Lower leg skin (tissue), 4 donors: ENCODE measurements around the gene UCN. TPM values are rescaled to one million over a fixed set of nuclear protein-coding genes. Genes with fewer than 3 reads are reported as not detected.
"Not testable (repeated sequence)": the region's sequence is repeated elsewhere in the genome, so short reads cannot be mapped to it uniquely, and the experiment has no call there.

Experiments used
- DNase-seq, 2 donors: peaks; one replicate each; pipeline ENCODE4 v3.0.0-alpha.2; 2019; ENCODE audit warnings: low spot score in 2 of 2
- H3K4me3 ChIP-seq: fragments of 200-600 bp; sonication (generic); 2 replicates; pipeline ENCODE4 v1.5.1; 2017; ENCODE audit warnings: mild to moderate bottlenecking, low read depth; ENCODE audit not compliant: poor library complexity, severe bottlenecking
- CTCF ChIP-seq, 3 donors: fragments of 450-650 bp; IDR thresholded peaks; one replicate each; pipeline ENCODE4 v1.5.1; 2016; ENCODE audit warnings: antibody characterized with exemption in 3 of 3, mild to moderate bottlenecking in 3 of 3, moderate library complexity in 2 of 3
- POLR2A ChIP-seq, 2 donors: fragments of 450-650 bp; IDR thresholded peaks; one replicate each; pipeline ENCODE4 v1.6.1; 2016 to 2017; ENCODE audit warnings: antibody characterized with exemption in 2 of 2, mild to moderate bottlenecking in 1 of 2, moderate library complexity in 1 of 2
- WGBS, 2 donors: methylation state at CpG; one replicate each; pipeline ENCODE4 v1.1.5; 2018; 5-methylcytosine and 5-hydroxymethylcytosine counted together
- intact Hi-C: fragments of 100-400 bp; cut with DNase I; formaldehyde crosslinking; loops from one replicate; pipeline ENCODE4 v1.15.0; 2023; ENCODE audit warnings: low total_unique reads
- total RNA-seq, 4 donors: library from RNA; depleted of rRNA; stranded (reverse); fragments of >200 nt; gene quantifications; one replicate each; pipeline ENCODE4 v1.1.0, GENCODE V29; 2016

Gene UCN
- total RNA-seq, 4 donors from 2014 or later = 0.84 to 8.8 (median 1.3) TPM; not detected in 1

GRCh38 chr2:27270131-27270530, 38.1 kb downstream of the UCN start:
- TF ChIP-seq POLR2A (IDR thresholded peaks at IDR 0.05) = no peak
- TF ChIP-seq CTCF (IDR thresholded peaks at IDR 0.05) = no peak
- WGBS, 2 donors = 68 to 70% methylated on average over 3 of the region's 3 CpGs
- DNase-seq = no peak
- intact Hi-C loops = no loop called here
- H3K4me3 ChIP-seq = no peak overlapping the region

GRCh38 chr2:27268296-27268695, 39.9 kb downstream of the UCN start:
- H3K4me3 ChIP-seq, DNase-seq, intact Hi-C loops: not testable (repeated sequence)
- WGBS, 2 donors = 85 to 89% methylated on average over 13 of the region's 13 CpGs

GRCh38 chr2:27265536-27265870, 42.7 kb downstream of the UCN start:
- intact Hi-C loops = no loop called here
- H3K4me3 ChIP-seq = no peak overlapping the region
- TF ChIP-seq POLR2A (IDR thresholded peaks at IDR 0.05) = no peak
- TF ChIP-seq CTCF (IDR thresholded peaks at IDR 0.05) = no peak

GRCh38 chr2:27264753-27265535, 43.3 kb downstream of the UCN start:
- WGBS, 2 donors = 4 to 6% methylated on average over 47 to 51 of the region's 56 CpGs
- TF ChIP-seq CTCF (IDR thresholded peaks at IDR 0.05) (peak in 1 of 3 donors; percentile 16), POLR2A (IDR thresholded peaks at IDR 0.05) (no peak)
- intact Hi-C loops = no loop called here
- H3K4me3 ChIP-seq = no peak overlapping the region
- DNase-seq = no peak

More at GRCh38 chr2:27265536-27265870, 42.7 kb downstream of the UCN start:
- no peak for DNase-seq

- H3K4me3 ChIP-seq = no peak overlapping the region
- no peak for TF ChIP-seq POLR2A (IDR thresholded peaks at IDR 0.05)
- TF ChIP-seq CTCF (IDR thresholded peaks at IDR 0.05) = no peak
- no peak for DNase-seq
- WGBS, 2 donors = 1% methylated on average over 35 to 38 of the region's 38 CpGs
- intact Hi-C loops = no loop called here
Observed at GRCh38 chr2:27264253-27264752, 43.9 kb downstream of the UCN start.

- no peak for DNase-seq
- TF ChIP-seq POLR2A (IDR thresholded peaks at IDR 0.05) = no peak
- TF ChIP-seq CTCF (IDR thresholded peaks at IDR 0.05) = no peak
- WGBS, 2 donors = 3 to 5% methylated on average over 44 to 46 of the region's 46 CpGs
- H3K4me3 ChIP-seq = peak overlapping the region; percentile 30
- intact Hi-C loops = no loop called here
Observed at GRCh38 chr2:27263287-27264252, 44.7 kb downstream of the UCN start.
